ENCODE measurements around the gene RTL3.
"Not testable (repeated sequence)": the region's sequence is repeated elsewhere in the genome, so short reads cannot be mapped to it uniquely, and the experiment has no call there.

RTL3 gene

GRCh38 chrX:78655642-78656041 lies 3.5 kb downstream of the RTL3 start:
- Histone ChIP-seq H3K27ac (ENCODE audit: low read length) (no peak overlapping the region), H3K9ac (ENCODE audit: low read length) (no peak overlapping the region), H3K4me1 (ENCODE audit: control insufficient read depth, low read depth, low read length) (no peaks in the 10 kb centered on the region)

GRCh38 chrX:78653118-78653822 lies 5.9 kb downstream of the RTL3 start:
- Histone ChIP-seq H3K9me3 (ENCODE audit: control insufficient read depth, low read depth, low read length) (peaks cover 12% of the 10 kb centered on the region), H3K36me3 (ENCODE audit: control insufficient read depth, low read depth, low read length) (no peaks in the 10 kb centered on the region), H3K4me1 (ENCODE audit: control insufficient read depth, low read depth, low read length) (no peaks in the 10 kb centered on the region), H3K27ac (ENCODE audit: low read length) (no peak overlapping the region), H3K27me3 (ENCODE audit: control insufficient read depth, insufficient read depth, low read length) (no peaks in the 10 kb centered on the region), H3K9ac (ENCODE audit: low read length) (no peak overlapping the region), H3K4me3 (ENCODE audit: low read length) (no peak overlapping the region)

More at GRCh38 chrX:78655642-78656041, 3.5 kb downstream of the RTL3 start:
- Histone ChIP-seq H3K36me3 (ENCODE audit: control insufficient read depth, low read depth, low read length) (no peaks in the 10 kb centered on the region), H3K4me3 (ENCODE audit: low read length) (no peak overlapping the region), H3K9me3 (ENCODE audit: control insufficient read depth, low read depth, low read length) (peaks cover 14% of the 10 kb centered on the region), H3K27me3 (ENCODE audit: control insufficient read depth, insufficient read depth, low read length) (no peaks in the 10 kb centered on the region)

- H3K27me3 ChIP-seq (ENCODE audit: control insufficient read depth, insufficient read depth, low read length): no peaks in the 10 kb centered on the region
- H3K9me3 ChIP-seq (ENCODE audit: control insufficient read depth, low read depth, low read length): peaks cover 13% of the 10 kb centered on the region
- H3K4me3 ChIP-seq (ENCODE audit: low read length): no peak overlapping the region
- no peak overlapping the region for H3K27ac ChIP-seq (ENCODE audit: low read length)
- no peaks in the 10 kb centered on the region for H3K36me3 ChIP-seq (ENCODE audit: control insufficient read depth, low read depth, low read length)
- H3K4me1 ChIP-seq (ENCODE audit: control insufficient read depth, low read depth, low read length): no peaks in the 10 kb centered on the region
- H3K9ac ChIP-seq (ENCODE audit: low read length): no peak overlapping the region
Observed at GRCh38 chrX:78650906-78651437, 8.2 kb downstream of the RTL3 start.

GRCh38 chrX:78643874-78644273 lies 15.3 kb downstream of the RTL3 start:
- Histone ChIP-seq H3K9me3 (ENCODE audit: control insufficient read depth, low read depth, low read length) (peaks cover 27% of the 10 kb centered on the region), H3K4me3 (ENCODE audit: low read length) (no peak overlapping the region), H3K36me3 (ENCODE audit: control insufficient read depth, low read depth, low read length) (no peaks in the 10 kb centered on the region), H3K27me3 (ENCODE audit: control insufficient read depth, insufficient read depth, low read length) (no peaks in the 10 kb centered on the region), H3K9ac (ENCODE audit: low read length) (no peak overlapping the region), H3K4me1 (ENCODE audit: control insufficient read depth, low read depth, low read length) (no peaks in the 10 kb centered on the region), H3K27ac (ENCODE audit: low read length) (no peak overlapping the region)

GRCh38 chrX:78643096-78643495 lies 16.0 kb downstream of the RTL3 start:
- Histone ChIP-seq H3K9ac (ENCODE audit: low read length) (no peak overlapping the region), H3K9me3 (ENCODE audit: control insufficient read depth, low read depth, low read length) (peaks cover 27% of the 10 kb centered on the region), H3K36me3 (ENCODE audit: control insufficient read depth, low read depth, low read length) (no peaks in the 10 kb centered on the region), H3K27ac (ENCODE audit: low read length) (no peak overlapping the region), H3K4me3 (ENCODE audit: low read length) (no peak overlapping the region), H3K27me3 (ENCODE audit: control insufficient read depth, insufficient read depth, low read length) (no peaks in the 10 kb centered on the region), H3K4me1 (ENCODE audit: control insufficient read depth, low read depth, low read length) (no peaks in the 10 kb centered on the region)

GRCh38 chrX:78636096-78636495 lies 23.0 kb downstream of the RTL3 start:
- H3K9me3 ChIP-seq (ENCODE audit: control insufficient read depth, low read depth, low read length): peaks cover 32% of the 10 kb centered on the region
- not testable (repeated sequence) for H3K4me3 ChIP-seq (ENCODE audit: low read length); H3K27ac ChIP-seq (ENCODE audit: low read length); H3K4me1 ChIP-seq (ENCODE audit: control insufficient read depth, low read depth, low read length); H3K9ac ChIP-seq (ENCODE audit: low read length); H3K36me3 ChIP-seq (ENCODE audit: control insufficient read depth, low read depth, low read length); H3K27me3 ChIP-seq (ENCODE audit: control insufficient read depth, insufficient read depth, low read length)

- H3K4me1 ChIP-seq (ENCODE audit: control insufficient read depth, low read depth, low read length): no peaks in the 10 kb centered on the region
- H3K4me3 ChIP-seq (ENCODE audit: low read length): no peak overlapping the region
- no peak overlapping the region for H3K27ac ChIP-seq (ENCODE audit: low read length)
- peaks cover 7% of the 10 kb centered on the region for H3K9me3 ChIP-seq (ENCODE audit: control insufficient read depth, low read depth, low read length)
- no peak overlapping the region for H3K9ac ChIP-seq (ENCODE audit: low read length)
- no peaks in the 10 kb centered on the region for H3K27me3 ChIP-seq (ENCODE audit: control insufficient read depth, insufficient read depth, low read length)
- no peaks in the 10 kb centered on the region for H3K36me3 ChIP-seq (ENCODE audit: control insufficient read depth, low read depth, low read length)
Observed at GRCh38 chrX:78624962-78625909, 33.9 kb downstream of the RTL3 start.

DNA sequence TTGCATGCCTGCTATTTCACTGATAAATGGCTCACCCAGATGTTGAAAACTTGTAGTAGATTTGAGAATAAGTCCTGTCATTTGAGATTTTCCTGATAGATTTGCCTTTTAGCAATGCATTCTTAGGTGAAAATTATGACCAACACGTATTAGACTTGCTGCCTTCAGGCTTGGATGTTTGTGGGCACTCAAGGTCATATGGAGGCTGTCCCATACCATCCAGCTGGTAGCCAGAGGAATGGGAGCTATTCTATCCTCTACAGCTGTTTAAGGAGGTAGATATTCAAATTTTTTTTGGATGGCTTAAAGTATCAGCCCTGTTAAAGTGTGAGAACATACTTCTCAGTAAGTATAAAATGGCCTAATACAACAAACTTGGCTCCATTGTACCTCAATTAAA lies 34.7 kb downstream of the RTL3 start:
- no peaks in the 10 kb centered on the region for H3K27me3 ChIP-seq (ENCODE audit: control insufficient read depth, insufficient read depth, low read length)
- no peaks in the 10 kb centered on the region for H3K4me1 ChIP-seq (ENCODE audit: control insufficient read depth, low read depth, low read length)
- no peak overlapping the region for H3K9ac ChIP-seq (ENCODE audit: low read length)
- H3K4me3 ChIP-seq (ENCODE audit: low read length): no peak overlapping the region
- no peaks in the 10 kb centered on the region for H3K36me3 ChIP-seq (ENCODE audit: control insufficient read depth, low read depth, low read length)
- peaks cover 6% of the 10 kb centered on the region for H3K9me3 ChIP-seq (ENCODE audit: control insufficient read depth, low read depth, low read length)
- H3K27ac ChIP-seq (ENCODE audit: low read length): no peak overlapping the region

- Histone ChIP-seq H3K4me3 (ENCODE audit: low read length) (no peak overlapping the region), H3K27ac (ENCODE audit: low read length) (no peak overlapping the region), H3K9ac (ENCODE audit: low read length) (no peak overlapping the region), H3K9me3 (ENCODE audit: control insufficient read depth, low read depth, low read length) (peaks cover 6% of the 10 kb centered on the region), H3K36me3 (ENCODE audit: control insufficient read depth, low read depth, low read length) (no peaks in the 10 kb centered on the region), H3K27me3 (ENCODE audit: control insufficient read depth, insufficient read depth, low read length) (no peaks in the 10 kb centered on the region), H3K4me1 (ENCODE audit: control insufficient read depth, low read depth, low read length) (no peaks in the 10 kb centered on the region)
Observed at GRCh38 chrX:78622831-78623230, 36.3 kb downstream of the RTL3 start.

DNA sequence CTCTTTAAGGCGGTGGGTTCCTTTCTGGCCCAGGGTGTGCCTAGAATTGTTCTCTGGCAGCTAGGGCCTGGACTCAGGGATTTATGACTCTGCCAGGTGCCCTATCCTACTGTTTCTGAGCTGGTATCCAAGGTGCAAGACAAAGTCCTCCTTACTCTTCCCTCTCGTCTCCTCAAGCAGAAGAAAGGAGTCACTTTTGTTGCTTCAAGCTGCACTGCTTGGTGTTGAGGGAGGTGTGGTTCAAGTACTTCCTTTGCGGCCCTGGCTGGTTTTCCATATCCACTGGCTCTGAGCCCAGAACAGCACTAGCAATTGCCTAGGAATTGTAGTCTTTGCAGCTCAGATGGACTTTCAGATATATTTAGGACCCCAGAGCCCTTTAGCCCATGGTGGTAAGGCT lies 39.3 kb downstream of the RTL3 start:
- Histone ChIP-seq H3K9me3 (ENCODE audit: control insufficient read depth, low read depth, low read length) (peaks cover 16% of the 10 kb centered on the region), H3K9ac (ENCODE audit: low read length) (no peak overlapping the region), H3K27ac (ENCODE audit: low read length) (no peak overlapping the region), H3K4me1 (ENCODE audit: control insufficient read depth, low read depth, low read length) (no peaks in the 10 kb centered on the region), H3K36me3 (ENCODE audit: control insufficient read depth, low read depth, low read length) (no peaks in the 10 kb centered on the region), H3K27me3 (ENCODE audit: control insufficient read depth, insufficient read depth, low read length) (no peaks in the 10 kb centered on the region), H3K4me3 (ENCODE audit: low read length) (no peak overlapping the region)

DNA sequence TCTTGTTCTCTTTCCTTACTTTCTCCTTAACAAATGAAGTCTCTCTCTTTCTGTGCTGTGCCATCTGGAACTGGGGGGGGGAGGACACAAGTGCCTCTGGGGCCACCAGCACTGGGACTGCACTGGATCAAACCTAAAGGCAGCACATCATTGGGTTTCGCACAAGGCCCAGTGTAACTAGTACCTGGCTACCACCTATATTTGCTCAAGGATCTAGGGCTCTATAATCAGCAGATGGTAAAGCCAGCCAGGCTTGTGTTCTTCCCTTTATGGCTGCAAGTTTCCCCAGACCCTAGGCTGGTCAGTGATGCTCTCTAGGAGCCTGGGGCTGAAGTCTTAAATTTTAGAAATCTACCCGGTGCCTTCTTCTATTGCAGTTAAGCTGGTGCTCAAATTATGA lies 40.1 kb downstream of the RTL3 start:
- H3K36me3 ChIP-seq (ENCODE audit: control insufficient read depth, low read depth, low read length): no peaks in the 10 kb centered on the region
- peaks cover 17% of the 10 kb centered on the region for H3K9me3 ChIP-seq (ENCODE audit: control insufficient read depth, low read depth, low read length)
- H3K27me3 ChIP-seq (ENCODE audit: control insufficient read depth, insufficient read depth, low read length): no peaks in the 10 kb centered on the region
- H3K9ac ChIP-seq (ENCODE audit: low read length): no peak overlapping the region
- H3K4me1 ChIP-seq (ENCODE audit: control insufficient read depth, low read depth, low read length): no peaks in the 10 kb centered on the region
- H3K4me3 ChIP-seq (ENCODE audit: low read length): no peak overlapping the region
- no peak overlapping the region for H3K27ac ChIP-seq (ENCODE audit: low read length)
